ENCODE data around the gene KAT2A.

The KAT2A gene

GRCh38 chr17:42094375-42095069 lies 26.6 kb downstream of the KAT2A start:
- no peak for DNase-seq (ENCODE audit: low spot score)

GRCh38 chr17:42092939-42093338 lies 28.2 kb downstream of the KAT2A start:
- no peak for DNase-seq (ENCODE audit: low spot score)

- DNase-seq (ENCODE audit: low spot score) = no peak
These were observed 30.0 kb downstream of the KAT2A start for GRCh38 chr17:42090964-42091790.

GRCh38 chr17:42088736-42089135 lies 32.4 kb downstream of the KAT2A start:
- no peak for DNase-seq (ENCODE audit: low spot score)

GRCh38 chr17:42087736-42088705 lies 33.1 kb downstream of the KAT2A start:
- DNase-seq (ENCODE audit: low spot score) = no peak

- DNase-seq (ENCODE audit: low spot score) = no peak
These were observed 34.0 kb downstream of the KAT2A start for GRCh38 chr17:42087042-42087701.

- DNase-seq (ENCODE audit: low spot score) = no peak
These were observed 39.5 kb downstream of the KAT2A start for GRCh38 chr17:42081516-42082129.

- no peak for DNase-seq (ENCODE audit: low spot score)
These were observed 41.6 kb downstream of the KAT2A start for GRCh38 chr17:42079541-42079940.

GRCh38 chr17:42078396-42079043 lies 42.6 kb downstream of the KAT2A start:
- no peak for DNase-seq (ENCODE audit: low spot score)

- DNase-seq (ENCODE audit: low spot score) = no peak
These were observed 43.4 kb downstream of the KAT2A start for GRCh38 chr17:42077755-42078154.

GRCh38 chr17:42076797-42077559 lies 44.2 kb downstream of the KAT2A start:
- no peak for DNase-seq (ENCODE audit: low spot score)

- no peak for DNase-seq (ENCODE audit: low spot score)
These were observed 45.4 kb downstream of the KAT2A start for GRCh38 chr17:42075789-42076188.

GRCh38 chr17:42072323-42073187 lies 48.6 kb downstream of the KAT2A start:
- peak; percentile 66 for DNase-seq (ENCODE audit: low spot score)

- no peak for DNase-seq (ENCODE audit: low spot score)
These were observed 49.4 kb downstream of the KAT2A start for GRCh38 chr17:42071810-42072209.

- DNase-seq (ENCODE audit: low spot score) = no peak
These were observed 52.2 kb downstream of the KAT2A start for GRCh38 chr17:42068979-42069378.

- DNase-seq (ENCODE audit: low spot score) = peak; percentile 89
These were observed 53.6 kb downstream of the KAT2A start for GRCh38 chr17:42067371-42068091.

GRCh38 chr17:42065201-42065600 lies 56.0 kb downstream of the KAT2A start:
- DNase-seq (ENCODE audit: low spot score) = no peak

Data from D341Med (cell line).